HG02623 (cell line): Measurements from ENCODE around the gene ABCC6.
"Not testable (repeated sequence)": the region's sequence is repeated elsewhere in the genome, so short reads cannot be mapped to it uniquely, and the experiment has no call there.

ENCODE experiments used
- ATAC-seq: cut with Tn5 transposase; IDR thresholded peaks from one replicate; pipeline ENCODE4 v1.9.1; 2021; ENCODE audit warnings: moderate library complexity; ENCODE audit not compliant: unreplicated experiment

ABCC6 gene

GRCh38 chr16:16118337-16118736, 105.0 kb downstream of the ABCC6 start:
- ATAC-seq: no peak

GRCh38 chr16:16116841-16117240, 106.5 kb downstream of the ABCC6 start:
- ATAC-seq: no peak

- no peak for ATAC-seq
These were observed 110.2 kb downstream of the ABCC6 start for GRCh38 chr16:16113076-16113475.

GRCh38 chr16:16112450-16113053, 110.7 kb downstream of the ABCC6 start:
- no peak for ATAC-seq

- no peak for ATAC-seq
These were observed 111.7 kb downstream of the ABCC6 start for GRCh38 chr16:16111639-16112038.

- no peak for ATAC-seq
These were observed 113.2 kb downstream of the ABCC6 start for GRCh38 chr16:16110111-16110490.

- no peak for ATAC-seq
These were observed 113.7 kb downstream of the ABCC6 start for GRCh38 chr16:16109453-16110110.

- ATAC-seq: no peak
These were observed 114.5 kb downstream of the ABCC6 start for GRCh38 chr16:16108759-16109158.

- no peak for ATAC-seq
These were observed 115.5 kb downstream of the ABCC6 start for GRCh38 chr16:16107839-16108238.

GRCh38 chr16:16106466-16106865, 116.8 kb downstream of the ABCC6 start:
- ATAC-seq: no peak

- ATAC-seq: no peak
These were observed 117.6 kb downstream of the ABCC6 start for GRCh38 chr16:16105646-16106045.

GRCh38 chr16:16104804-16105141, 118.5 kb downstream of the ABCC6 start:
- not testable (repeated sequence) for ATAC-seq

GRCh38 chr16:16104132-16104803, 119.0 kb downstream of the ABCC6 start:
- ATAC-seq: not testable (repeated sequence)

- ATAC-seq: no peak
These were observed 120.6 kb downstream of the ABCC6 start for GRCh38 chr16:16102738-16103137.

GRCh38 chr16:16101585-16101984, 121.7 kb downstream of the ABCC6 start:
- no peak for ATAC-seq

- ATAC-seq: no peak
These were observed 122.7 kb downstream of the ABCC6 start for GRCh38 chr16:16100631-16101030.

GRCh38 chr16:16099320-16099719, 124.0 kb downstream of the ABCC6 start:
- ATAC-seq: no peak
